Spinal cord (tissue), 10 donors: ENCODE results near the gene TAF10. TPM values are rescaled to one million over a fixed set of nuclear protein-coding genes. Genes with fewer than 3 reads are reported as not detected.

ENCODE experiments used
- DNase-seq, 6 donors: peaks; one replicate each; pipeline versions ENCODE4 v3.0.0 to v3.0.0-alpha.2; 2013 to 2015; ENCODE audit warnings: low spot score in 6 of 6, low read depth in 4 of 6
- H3K27ac ChIP-seq: one replicate; pipeline ENCODE4 v1.5.1; 2013; ENCODE audit warnings: low read depth, low read length, control low read depth
- H3K27me3 ChIP-seq: one replicate; pipeline ENCODE4 v1.6.1; 2013; ENCODE audit warnings: low read length; ENCODE audit not compliant: control insufficient read depth, insufficient read depth
- H3K36me3 ChIP-seq: one replicate; pipeline ENCODE4 v1.6.1; 2013; ENCODE audit warnings: low read length; ENCODE audit not compliant: control insufficient read depth, insufficient read depth
- H3K4me1 ChIP-seq: one replicate; pipeline ENCODE4 v1.6.1; 2013; ENCODE audit warnings: low read length; ENCODE audit not compliant: control insufficient read depth, insufficient read depth
- H3K4me3 ChIP-seq: one replicate; pipeline ENCODE4 v1.5.1; 2013; ENCODE audit warnings: low read depth, low read length, control low read depth
- H3K9me3 ChIP-seq: one replicate; pipeline ENCODE4 v1.6.1; 2013; ENCODE audit warnings: low read length; ENCODE audit not compliant: control insufficient read depth, insufficient read depth
- WGBS: methylation state at CpG from one replicate; pipeline ENCODE4 v1.1.5; 2013; ENCODE audit warnings: missing lambda C conversion rate; ENCODE audit not compliant: insufficient coverage; 5-methylcytosine and 5-hydroxymethylcytosine counted together
- long read RNA-seq, 4 donors: transcript quantifications; one replicate each; lab custom pipeline, GENCODE V29; 2026
- polyA plus RNA-seq, 2 donors: library from polyadenylated mRNA; unstranded; fragments of 120-200 nt; gene quantifications; one replicate each; pipeline ENCODE4 v1.2.1, GENCODE V29; 2013; ENCODE audit not compliant: insufficient read length in 2 of 2
- total RNA-seq, 2 donors: library from RNA; depleted of rRNA in 1 of 2; stranded (reverse); fragments of 120-200 nt in 1 of 2; fragments of >200 nt in 1 of 2; gene quantifications; one replicate each; pipeline versions ENCODE4 v1.2.3 to v1.2.4, GENCODE V29; 2013 to 2014
- donor health status: healthy.

Gene TAF10
- total RNA-seq = 10 to 100 TPM; 14.0 to 88.8 TPM
- polyA plus RNA-seq = 100 to 1,000 TPM in 1 of 2 donors, 10 to 100 TPM in 1; 83.4 to 103 TPM
- long read RNA-seq, donor 1, full-length matches to known transcripts = 55 of 62 reads
- long read RNA-seq, donor 1, partial matches to known transcripts = 7 of 62 reads
- long read RNA-seq, donor 1, other reads (novel, unspliced or antisense) = 0 of 62 reads
- long read RNA-seq, donor 2, full-length matches to known transcripts = 42 of 48 reads
- long read RNA-seq, donor 2, partial matches to known transcripts = 6 of 48 reads
- long read RNA-seq, donor 2, other reads (novel, unspliced or antisense) = 0 of 48 reads
- long read RNA-seq, donor 3, full-length matches to known transcripts = 33 of 33 reads
- long read RNA-seq, donor 3, partial matches to known transcripts = 0 of 33 reads
- long read RNA-seq, donor 3, other reads (novel, unspliced or antisense) = 0 of 33 reads
- long read RNA-seq, donor 4, full-length matches to known transcripts = 59 of 65 reads
- long read RNA-seq, donor 4, partial matches to known transcripts = 6 of 65 reads
- long read RNA-seq, donor 4, other reads (novel, unspliced or antisense) = 0 of 65 reads

DNA sequence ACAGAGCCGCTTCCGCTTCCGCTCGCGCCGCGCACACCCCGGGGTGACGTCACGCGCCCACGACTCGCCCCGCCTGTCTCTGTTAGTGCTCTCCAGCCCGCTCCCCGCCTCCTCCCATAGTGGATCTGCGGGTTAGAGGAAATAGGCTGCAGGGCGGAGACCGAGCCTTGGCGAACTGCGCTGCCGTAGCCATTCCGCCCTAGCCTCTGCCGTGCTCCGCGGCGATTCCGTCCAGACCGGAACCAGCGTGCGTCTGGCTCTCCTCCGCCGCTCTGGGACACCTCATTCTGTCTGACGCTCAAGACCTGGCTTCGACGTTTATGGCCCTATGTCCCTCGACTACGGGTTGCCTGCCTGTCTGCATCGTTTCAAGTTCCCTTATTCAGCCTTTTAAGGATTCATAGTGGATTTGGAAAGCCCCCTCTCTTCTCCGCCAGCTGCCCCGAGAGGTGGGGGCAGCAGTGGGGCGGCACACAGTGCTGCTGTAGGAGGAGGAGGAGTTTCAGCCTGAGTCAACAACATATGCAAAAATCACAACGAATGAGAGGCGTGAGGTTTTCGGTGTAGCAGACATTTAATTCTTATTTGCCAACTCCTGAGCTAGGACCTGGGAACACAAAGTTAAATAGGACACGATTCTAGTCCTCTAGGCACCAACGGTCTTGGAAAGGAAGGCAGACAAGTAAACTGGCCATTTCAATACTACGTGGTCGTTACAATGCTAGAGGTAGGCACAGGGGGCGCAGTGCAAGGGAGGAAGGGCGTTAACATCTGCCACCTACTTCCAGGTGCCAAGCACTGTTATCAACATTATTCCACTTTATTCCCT is at the start of gene TAF10:
Gene TAF10, minus strand, starts transcription at position 4 of the 829 bp plus-strand sequence. CDS start 27 bp downstream, outside the sequence.
- Histone ChIP-seq H3K27ac (peak within 1 kb of the TSS; percentile 99), H3K9me3 (no peaks in the 10 kb centered on the region), H3K27me3 (no peaks in the 10 kb centered on the region), H3K36me3 (peaks cover 59% of the 10 kb centered on the region), H3K4me3 (peak within 1 kb of the TSS; percentile 91), H3K4me1 (peaks cover 21% of the 10 kb centered on the region)
- peak; percentile 85 to 98 (median 89) for DNase-seq
- 0% methylated on average over 42 of the region's 51 CpGs for WGBS

- H3K9me3 ChIP-seq = no peaks in the 10 kb centered on the region
- H3K27ac ChIP-seq = no peak overlapping the region
- no peaks in the 10 kb centered on the region for H3K36me3 ChIP-seq
- no peak overlapping the region for H3K4me3 ChIP-seq
- peaks cover 4% of the 10 kb centered on the region for H3K27me3 ChIP-seq
- WGBS = 100% methylated on average over 2 of the region's 3 CpGs
- peaks cover 7% of the 10 kb centered on the region for H3K4me1 ChIP-seq
- DNase-seq = no peak
Observed at GRCh38 chr11:6660712-6661111, 48.7 kb upstream of the TAF10 start.

DNA sequence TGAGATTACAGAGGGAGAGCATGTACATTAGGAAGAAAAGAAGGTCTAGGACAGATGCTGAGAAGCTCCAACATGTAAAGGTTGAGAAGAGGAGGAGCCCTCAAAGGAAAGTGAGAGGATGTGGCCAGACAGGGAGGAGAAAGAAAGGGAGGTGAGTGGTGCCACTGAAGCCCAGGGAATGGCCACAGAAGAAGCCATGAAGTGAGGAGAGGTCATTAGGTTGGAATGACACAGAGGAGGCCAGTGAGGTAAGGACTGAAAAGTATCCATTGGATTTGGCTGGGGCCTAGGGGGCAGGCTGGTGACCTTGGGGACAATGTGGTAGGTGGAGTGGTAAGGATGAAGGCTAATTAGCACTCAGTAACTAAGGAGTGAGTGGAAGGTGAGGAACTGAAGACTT is 46.6 kb upstream of the TAF10 start:
- H3K27me3 ChIP-seq = peaks cover 4% of the 10 kb centered on the region
- no peak overlapping the region for H3K27ac ChIP-seq
- H3K4me1 ChIP-seq = peaks cover 16% of the 10 kb centered on the region
- no peak for DNase-seq
- H3K9me3 ChIP-seq = no peaks in the 10 kb centered on the region
- H3K36me3 ChIP-seq = no peaks in the 10 kb centered on the region
- no peak overlapping the region for H3K4me3 ChIP-seq

GRCh38 chr11:6657346-6657745 is 45.3 kb upstream of the TAF10 start:
- H3K4me1 ChIP-seq = peaks cover 16% of the 10 kb centered on the region
- H3K36me3 ChIP-seq = no peaks in the 10 kb centered on the region
- DNase-seq = no peak
- peaks cover 4% of the 10 kb centered on the region for H3K27me3 ChIP-seq
- no peaks in the 10 kb centered on the region for H3K9me3 ChIP-seq
- WGBS = no CpG with 5 or more reads among the region's 1 CpG
- H3K4me3 ChIP-seq = no peak overlapping the region
- H3K27ac ChIP-seq = no peak overlapping the region

GRCh38 chr11:6656936-6657335 is 44.9 kb upstream of the TAF10 start:
- peak overlapping the region; percentile 25 for H3K27ac ChIP-seq
- DNase-seq = peak in 1 of 6 donors; percentile 44
- H3K4me3 ChIP-seq = no peak overlapping the region

GRCh38 chr11:6656584-6656915 is 44.5 kb upstream of the TAF10 start:
- DNase-seq = peak in 1 of 6 donors; percentile 38
- Histone ChIP-seq H3K4me1 (peaks cover 16% of the 10 kb centered on the region), H3K36me3 (no peaks in the 10 kb centered on the region), H3K9me3 (no peaks in the 10 kb centered on the region), H3K27ac (peak overlapping the region; percentile 25), H3K27me3 (peaks cover 4% of the 10 kb centered on the region), H3K4me3 (peak overlapping the region; percentile 63)
- 37% methylated on average over 3 of the region's 4 CpGs for WGBS

More at GRCh38 chr11:6656936-6657335, 44.9 kb upstream of the TAF10 start:
- H3K27me3 ChIP-seq = peaks cover 4% of the 10 kb centered on the region
- H3K36me3 ChIP-seq = no peaks in the 10 kb centered on the region
- H3K4me1 ChIP-seq = peaks cover 16% of the 10 kb centered on the region
- no peaks in the 10 kb centered on the region for H3K9me3 ChIP-seq
- 32% methylated on average over 3 of the region's 5 CpGs for WGBS

DNA sequence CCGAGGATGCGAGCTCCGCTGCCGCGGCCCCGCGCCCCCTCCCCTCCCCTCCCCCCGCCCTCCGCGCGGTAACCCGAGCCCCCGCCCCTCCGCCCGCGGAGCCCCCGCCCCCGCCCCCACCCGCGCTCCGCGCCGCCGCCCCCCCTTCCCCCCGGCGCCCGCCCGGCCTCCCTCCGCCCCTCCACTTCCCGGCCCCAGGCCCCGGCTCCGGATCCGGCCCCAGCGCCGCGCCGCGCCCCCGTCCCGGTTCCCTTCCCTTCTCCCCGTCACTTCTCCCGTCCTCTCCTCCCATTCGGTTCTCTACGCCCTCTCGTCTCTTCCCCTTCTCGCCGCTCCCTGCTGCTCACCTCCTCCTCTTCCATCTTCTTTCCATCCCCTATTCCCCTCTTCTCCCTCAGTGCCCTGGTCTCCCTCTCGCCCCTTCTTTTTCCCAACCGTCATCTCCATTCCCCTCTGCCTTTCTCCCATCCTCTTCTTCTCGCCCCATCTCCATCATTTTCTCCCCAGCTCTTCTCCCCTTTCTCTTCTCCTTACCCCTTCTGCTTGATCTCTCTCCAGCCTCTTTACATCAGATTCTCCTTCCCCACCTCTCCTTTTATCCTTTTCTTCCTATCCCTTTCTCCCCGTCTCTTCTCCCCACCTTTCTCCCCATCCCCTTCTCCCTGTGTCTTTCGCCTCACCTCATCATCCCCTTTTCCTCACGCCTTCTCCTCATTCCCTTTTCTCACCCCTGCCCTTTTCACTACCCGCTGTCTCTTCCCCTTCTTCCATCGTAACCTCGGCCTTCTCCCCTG is 44.0 kb upstream of the TAF10 start, which contains the start of gene DCHS1:
Gene DCHS1, minus strand, starts transcription at position 20 of the 794 bp plus-strand sequence. CDS start 14,196 bp downstream, outside the sequence.
- DNase-seq = peak in 3 of 6 donors; percentile 13 to 82 (median 80)

DNA sequence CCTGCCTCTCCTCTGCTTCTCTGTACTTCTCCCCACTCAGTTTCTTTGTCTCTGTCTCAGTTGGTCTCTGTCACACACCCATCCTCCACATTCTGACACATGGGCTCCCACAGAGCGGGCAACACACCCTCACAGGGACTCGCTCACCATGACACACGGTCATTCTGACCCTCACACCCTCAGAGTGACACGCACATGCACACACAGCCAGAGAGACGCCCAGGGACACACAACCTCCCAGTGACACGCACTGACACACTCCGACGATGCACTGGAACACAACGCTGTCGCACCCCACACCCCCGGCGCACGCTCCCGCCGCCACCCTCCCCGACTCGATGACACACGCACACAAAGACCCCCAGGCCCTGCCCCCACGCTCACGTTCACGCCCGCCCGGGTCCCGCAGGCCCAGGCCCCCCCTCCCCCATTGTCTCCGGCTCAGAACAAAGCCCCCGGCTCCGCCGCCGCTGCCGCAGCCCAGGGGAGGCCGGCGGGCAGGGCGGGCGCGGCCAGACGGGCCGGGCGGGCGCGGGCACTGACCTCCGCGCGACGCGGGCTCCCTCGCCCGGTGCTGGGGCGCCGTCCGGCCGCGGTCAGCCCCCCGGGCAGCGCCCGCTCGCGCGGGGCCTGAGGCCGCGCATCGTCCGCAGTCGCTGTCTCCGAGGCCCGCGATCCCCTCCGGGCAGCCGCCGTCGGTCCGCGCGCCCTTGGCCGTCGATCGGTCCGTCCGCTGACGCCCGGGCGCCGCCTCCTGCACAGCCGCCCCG is 43.2 kb upstream of the TAF10 start:
- WGBS = under 1% methylated on average over 54 of the region's 84 CpGs
- peak in 4 of 6 donors; percentile 13 to 89 (median 52) for DNase-seq
- peaks cover 16% of the 10 kb centered on the region for H3K4me1 ChIP-seq
- H3K4me3 ChIP-seq = peak overlapping the region; percentile 60
- peaks cover 5% of the 10 kb centered on the region for H3K36me3 ChIP-seq
- H3K9me3 ChIP-seq = no peaks in the 10 kb centered on the region
- H3K27ac ChIP-seq = peak overlapping the region; percentile 71
- peaks cover 4% of the 10 kb centered on the region for H3K27me3 ChIP-seq

More for the DNA sequence above, 44.0 kb upstream of the TAF10 start, which contains the start of gene DCHS1:
- Histone ChIP-seq H3K4me1 (peaks cover 16% of the 10 kb centered on the region), H3K27me3 (peaks cover 4% of the 10 kb centered on the region), H3K36me3 (peaks cover 3% of the 10 kb centered on the region), H3K27ac (peak within 1 kb of the TSS; percentile 81), H3K4me3 (peak within 1 kb of the TSS; percentile 63), H3K9me3 (no peaks in the 10 kb centered on the region)
- 1% methylated on average over 22 of the region's 56 CpGs for WGBS
